Gastroesophageal sphincter (tissue), 4 donors: ENCODE data around the gene ARHGAP23. TPM values are rescaled to one million over a fixed set of nuclear protein-coding genes. Genes with fewer than 3 reads are reported as not detected.
"Not testable (repeated sequence)": the region's sequence is repeated elsewhere in the genome, so short reads cannot be mapped to it uniquely, and the experiment has no call there.

ENCODE experiments used
- ATAC-seq: fragments of 150-250 bp; one replicate; pipeline ENCODE4 v1.9.1; 2016; ENCODE audit warnings: mild to moderate bottlenecking, moderate library complexity
- H3K27ac ChIP-seq, 4 donors: fragments of 200-600 bp; sonication (generic) in 3 of 4; 1 replicate in 3 of 4; 2 replicates in 1 of 4; pipeline ENCODE4 v1.5.1; 2016 to 2019
- H3K27me3 ChIP-seq: fragments of 200-600 bp; sonication (generic); one replicate; pipeline ENCODE4 v1.5.1; 2019
- H3K36me3 ChIP-seq, 2 donors: fragments of 200-600 bp; sonication (generic); one replicate each; pipeline ENCODE4 v1.5.1; 2019; ENCODE audit warnings: control low read depth in 1 of 2
- H3K4me1 ChIP-seq, 3 donors: fragments of 200-600 bp; sonication (generic); 1 replicate in 2 of 3; 2 replicates in 1 of 3; pipeline ENCODE4 v1.5.1; 2016 to 2019; ENCODE audit warnings: control low read depth in 2 of 3
- H3K4me3 ChIP-seq, 2 donors: fragments of 200-600 bp; sonication (generic); one replicate each; pipeline ENCODE4 v1.5.1; 2019; ENCODE audit warnings: mild to moderate bottlenecking in 1 of 2, moderate library complexity in 1 of 2
- H3K9me3 ChIP-seq, 3 donors: fragments of 200-600 bp; sonication (generic); one replicate each; pipeline ENCODE4 v1.5.1; 2017 to 2019; ENCODE audit warnings: control low read depth in 2 of 3
- CTCF ChIP-seq, 4 experiments: fragments of 200-600 bp in 2 of 4; fragments of 450-650 bp in 2 of 4; sonication (generic) in 1 of 4; IDR thresholded peaks; one replicate each; pipeline ENCODE4 v1.5.1; 2017 to 2019; ENCODE audit warnings: antibody characterized with exemption in 4 of 4, mild to moderate bottlenecking in 2 of 4, moderate library complexity in 2 of 4
- EP300 ChIP-seq: sonication (generic); formaldehyde crosslinking; IDR thresholded peaks from one replicate; pipeline ENCODE4 v1.6.1; 2017; ENCODE audit warnings: antibody characterized with exemption, mild to moderate bottlenecking
- POLR2A ChIP-seq, 2 donors: fragments of 450-650 bp; IDR thresholded peaks; one replicate each; pipeline ENCODE4 v1.6.1; 2017; ENCODE audit warnings: antibody characterized with exemption in 2 of 2, mild to moderate bottlenecking in 2 of 2, moderate library complexity in 1 of 2
- POLR2AphosphoS5 ChIP-seq: sonication (generic); formaldehyde crosslinking; IDR thresholded peaks from one replicate; pipeline ENCODE4 v1.6.1; 2017; ENCODE audit warnings: antibody characterized with exemption
- WGBS, 2 donors: methylation state at CpG; one replicate each; pipeline ENCODE4 v1.1.5; 2018; ENCODE audit warnings: low coverage in 1 of 2; 5-methylcytosine and 5-hydroxymethylcytosine counted together
- total RNA-seq, 4 donors: library from RNA; depleted of rRNA; stranded (reverse); fragments of >200 nt; gene quantifications; one replicate each; pipeline ENCODE4 v1.1.0, GENCODE V29; 2016

ARHGAP23 gene
- total RNA-seq, 4 donors from 2014 or later: 45.3 to 132 (median 82.8) TPM

DNA sequence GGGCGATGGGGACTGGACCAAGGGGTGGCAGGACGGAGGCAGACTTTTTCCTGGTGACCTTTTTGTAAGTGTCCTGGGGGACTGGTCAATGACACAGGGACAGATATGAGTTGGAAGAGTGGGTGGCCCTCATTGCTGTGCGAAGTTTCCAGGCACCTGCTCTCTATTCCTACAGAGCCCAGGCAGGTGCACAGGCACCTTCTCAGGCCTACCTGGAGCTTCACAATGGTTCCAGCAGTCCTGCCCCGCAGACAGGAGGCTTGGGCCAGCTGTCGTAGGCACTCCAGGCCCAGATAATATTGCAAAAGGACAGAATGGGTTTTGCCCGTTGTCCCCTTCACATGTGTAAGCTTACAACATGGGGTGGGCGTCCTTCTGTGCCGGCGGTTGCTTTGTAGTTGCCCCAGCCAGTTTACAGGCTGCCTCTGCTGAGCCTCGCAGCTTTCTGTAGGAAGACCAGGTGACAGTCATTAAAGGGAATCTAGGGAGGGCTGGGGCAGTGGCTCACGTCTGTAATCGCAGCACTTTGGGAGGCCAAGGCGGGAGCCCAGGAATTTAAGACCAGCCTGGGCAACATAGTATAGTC, 84.3 kb downstream of the ARHGAP23 start:
- H3K27ac ChIP-seq: no peak overlapping the region
- H3K9me3 ChIP-seq: no peaks in the 10 kb centered on the region
- 70 to 79% methylated on average over 4 to 11 of the region's 13 CpGs for WGBS, 2 donors
- no peak for TF ChIP-seq EP300
- no peak for TF ChIP-seq POLR2AphosphoS5
- TF ChIP-seq CTCF (IDR thresholded peaks at IDR 0.05): no peak
- TF ChIP-seq POLR2A (IDR thresholded peaks at IDR 0.05): no peak
- peaks cover 0 to 6% of the 10 kb centered on the region in 2 donors for H3K36me3 ChIP-seq
- H3K4me3 ChIP-seq: no peak overlapping the region
- peaks cover 0 to 36% (median 16%) of the 10 kb centered on the region in 3 donors for H3K4me1 ChIP-seq
- H3K27me3 ChIP-seq: no peaks in the 10 kb centered on the region
- no peak for ATAC-seq

- not testable (repeated sequence) for H3K4me3 ChIP-seq, ATAC-seq, H3K36me3 ChIP-seq, H3K4me1 ChIP-seq, H3K9me3 ChIP-seq, H3K27ac ChIP-seq
- 64 to 76% methylated on average over 3 of the region's 8 CpGs for WGBS, 2 donors
- peaks cover 33% of the 10 kb centered on the region for H3K27me3 ChIP-seq
These were observed 98.3 kb downstream of the ARHGAP23 start for GRCh38 chr17:38526526-38526925.

GRCh38 chr17:38528141-38528540, 99.9 kb downstream of the ARHGAP23 start:
- 0% methylated on average over 1 of the region's 10 CpGs; no CpG with 5 or more reads in 1 of the 2 donors for WGBS, 2 donors
- H3K27ac ChIP-seq, H3K4me3 ChIP-seq, ATAC-seq, H3K9me3 ChIP-seq, H3K36me3 ChIP-seq, H3K4me1 ChIP-seq: not testable (repeated sequence)
- H3K27me3 ChIP-seq: peaks cover 49% of the 10 kb centered on the region

- 47% methylated on average over 3 of the region's 11 CpGs; no CpG with 5 or more reads in 1 of the 2 donors for WGBS, 2 donors
- H3K4me1 ChIP-seq, H3K9me3 ChIP-seq, H3K36me3 ChIP-seq, ATAC-seq, H3K4me3 ChIP-seq, H3K27ac ChIP-seq: not testable (repeated sequence)
- H3K27me3 ChIP-seq: peaks cover 70% of the 10 kb centered on the region
These were observed 102.6 kb downstream of the ARHGAP23 start for GRCh38 chr17:38530856-38531255.

GRCh38 chr17:38531761-38532160, 103.5 kb downstream of the ARHGAP23 start:
- not testable (repeated sequence) for H3K4me1 ChIP-seq, ATAC-seq, H3K36me3 ChIP-seq, H3K9me3 ChIP-seq, H3K27ac ChIP-seq, H3K4me3 ChIP-seq
- WGBS, 2 donors: 47% methylated on average over 4 of the region's 11 CpGs; no CpG with 5 or more reads in 1 of the 2 donors
- H3K27me3 ChIP-seq: peaks cover 79% of the 10 kb centered on the region

- ATAC-seq: no peak
- peaks cover 86% of the 10 kb centered on the region for H3K27me3 ChIP-seq
- WGBS, 2 donors: 34% methylated on average over 4 of the region's 16 CpGs; no CpG with 5 or more reads in 1 of the 2 donors
These were observed 104.2 kb downstream of the ARHGAP23 start for GRCh38 chr17:38532451-38532850.

More at GRCh38 chr17:38532451-38532850, 104.2 kb downstream of the ARHGAP23 start:
- Histone ChIP-seq H3K9me3 (no peaks in the 10 kb centered on the region), H3K4me3 (no peak overlapping the region), H3K36me3 (no peaks in the 10 kb centered on the region), H3K27ac (no peak overlapping the region), H3K4me1 (no peaks in the 10 kb centered on the region)
- TF ChIP-seq CTCF (IDR thresholded peaks at IDR 0.05) (no peak), EP300 (no peak), POLR2AphosphoS5 (no peak), POLR2A (IDR thresholded peaks at IDR 0.05) (no peak)
